A204.1 (cell line): ENCODE data around the gene ABHD2.
"Not testable (repeated sequence)": the region's sequence is repeated elsewhere in the genome, so short reads cannot be mapped to it uniquely, and the experiment has no call there.

Source experiments
- FAIRE-seq: peaks from 2 replicates; lab custom pipeline; 2012; peaks lifted over from hg19 to GRCh38; lab: Jason Lieb, UNC

ABHD2 gene

DNA sequence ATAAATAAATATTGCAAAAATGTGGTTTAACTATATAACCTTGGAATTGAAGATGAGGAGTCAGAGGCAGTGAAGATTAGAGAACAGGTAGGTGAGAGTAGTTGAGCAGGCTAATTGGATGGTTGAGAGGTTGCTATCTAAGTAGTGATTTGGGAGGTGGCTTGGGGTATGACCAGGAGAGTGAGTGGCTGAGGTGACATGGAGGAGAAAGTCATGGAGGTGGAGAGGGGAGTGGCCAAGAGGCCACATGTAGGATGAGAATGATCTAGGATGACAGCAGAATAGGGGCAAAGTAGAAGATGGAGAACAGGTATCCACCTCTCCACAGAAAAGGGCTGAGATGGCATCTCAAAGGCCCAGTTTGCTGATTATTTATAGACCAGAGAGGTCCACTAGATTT is 143.6 kb downstream of the ABHD2 start:
- no peak for FAIRE-seq

- not testable (repeated sequence) for FAIRE-seq
These were observed 151.9 kb downstream of the ABHD2 start for GRCh38 chr15:89239883-89240810.

DNA sequence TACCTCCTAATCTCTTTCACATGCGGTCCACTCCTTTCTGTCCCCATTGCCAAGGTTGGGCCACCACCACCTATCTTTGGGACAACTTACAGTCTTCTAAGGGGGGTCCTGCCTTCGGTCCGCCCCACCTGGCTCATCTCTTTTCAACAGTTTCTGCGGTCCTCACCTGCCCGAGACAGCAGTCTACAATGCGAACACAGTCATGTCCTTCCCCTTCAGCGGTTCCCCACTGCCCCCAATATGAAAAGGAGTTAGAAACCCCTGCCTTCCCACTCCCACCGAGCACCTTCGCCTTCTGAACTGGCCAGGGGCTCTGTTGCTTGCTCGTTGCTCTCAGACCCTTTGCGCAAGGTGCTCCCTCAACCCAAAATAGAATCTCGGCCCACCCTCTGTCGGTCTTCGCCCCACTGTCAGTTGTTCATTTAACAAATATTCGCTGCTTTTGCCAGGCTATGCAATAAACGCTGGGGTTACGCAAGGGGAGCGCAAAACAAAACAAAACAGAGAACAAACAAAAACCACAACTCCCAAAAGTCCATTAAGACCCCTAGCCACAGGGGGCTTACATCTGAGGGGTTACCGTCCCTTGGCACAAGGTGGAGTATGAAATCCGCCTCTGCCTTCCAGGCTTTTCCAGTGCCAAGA is 154.9 kb downstream of the ABHD2 start:
- no peak for FAIRE-seq

- no peak for FAIRE-seq
These were observed 155.7 kb downstream of the ABHD2 start, which contains the start of gene FANCI for GRCh38 chr15:89243691-89244573. FANCI (plus strand) TSS chr15:89243979; CDS start chr15:89247648, 3,669 bp downstream.

GRCh38 chr15:89244574-89244903 is 156.3 kb downstream of the ABHD2 start:
- no peak for FAIRE-seq

- no peak for FAIRE-seq
These were observed 159.2 kb downstream of the ABHD2 start for GRCh38 chr15:89247446-89247845.

DNA sequence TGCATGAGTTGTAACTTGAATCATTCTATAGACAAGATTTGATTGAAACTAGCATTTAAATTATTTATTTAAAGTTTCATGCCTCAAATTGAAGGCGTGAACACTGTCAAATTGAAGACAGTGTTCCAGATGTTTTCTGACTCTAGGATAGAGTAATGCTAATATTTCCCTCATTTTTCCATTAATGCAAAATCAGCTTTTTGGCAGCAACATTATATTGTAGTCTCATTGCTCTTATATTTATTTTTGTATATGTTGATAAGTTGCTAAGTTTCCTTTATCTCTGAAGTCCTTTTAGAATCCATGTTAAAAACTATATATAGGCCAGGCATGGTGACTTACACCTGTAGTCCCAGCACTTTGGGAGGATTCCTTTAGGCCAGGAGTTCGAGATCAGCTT is 160.3 kb downstream of the ABHD2 start:
- FAIRE-seq, result no peak

DNA sequence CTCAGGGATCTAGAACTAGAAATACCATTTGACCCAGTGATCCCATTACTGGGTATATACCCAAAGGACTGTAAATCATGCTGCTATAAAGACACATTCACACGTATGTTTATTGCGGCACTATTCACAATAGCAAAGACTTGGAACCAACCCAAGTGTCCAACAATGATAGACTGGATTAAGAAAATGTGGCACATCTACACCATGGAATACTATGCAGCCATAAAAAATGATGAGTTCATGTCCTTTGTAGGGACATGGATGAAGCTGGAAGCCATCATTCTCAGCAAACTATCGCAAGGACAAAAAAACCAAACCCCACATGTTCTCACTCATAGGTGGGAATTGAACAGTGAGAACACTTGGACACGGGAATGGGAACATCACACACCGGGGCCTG is 161.9 kb downstream of the ABHD2 start:
- FAIRE-seq, result not testable (repeated sequence)
